ENCODE data around the gene IL25. TPM values are rescaled to one million over a fixed set of nuclear protein-coding genes. Genes with fewer than 3 reads are reported as not detected.

The IL25 gene
- polyA plus RNA-seq, 1 experiment: not detected

- POLR2A ChIA-PET: no interaction called here
- TF ChIP-seq, protein P1, sequence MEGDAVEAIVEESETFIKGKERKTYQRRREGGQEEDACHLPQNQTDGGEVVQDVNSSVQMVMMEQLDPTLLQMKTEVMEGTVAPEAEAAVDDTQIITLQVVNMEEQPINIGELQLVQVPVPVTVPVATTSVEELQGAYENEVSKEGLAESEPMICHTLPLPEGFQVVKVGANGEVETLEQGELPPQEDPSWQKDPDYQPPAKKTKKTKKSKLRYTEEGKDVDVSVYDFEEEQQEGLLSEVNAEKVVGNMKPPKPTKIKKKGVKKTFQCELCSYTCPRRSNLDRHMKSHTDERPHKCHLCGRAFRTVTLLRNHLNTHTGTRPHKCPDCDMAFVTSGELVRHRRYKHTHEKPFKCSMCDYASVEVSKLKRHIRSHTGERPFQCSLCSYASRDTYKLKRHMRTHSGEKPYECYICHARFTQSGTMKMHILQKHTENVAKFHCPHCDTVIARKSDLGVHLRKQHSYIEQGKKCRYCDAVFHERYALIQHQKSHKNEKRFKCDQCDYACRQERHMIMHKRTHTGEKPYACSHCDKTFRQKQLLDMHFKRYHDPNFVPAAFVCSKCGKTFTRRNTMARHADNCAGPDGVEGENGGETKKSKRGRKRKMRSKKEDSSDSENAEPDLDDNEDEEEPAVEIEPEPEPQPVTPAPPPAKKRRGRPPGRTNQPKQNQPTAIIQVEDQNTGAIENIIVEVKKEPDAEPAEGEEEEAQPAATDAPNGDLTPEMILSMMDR (IDR thresholded peaks at IDR 0.05; ENCODE audit: insufficient read depth, low read depth, low read length): no peak
- DNase-seq (ENCODE audit: low read depth): no peak
- H3K36me3 ChIP-seq (ENCODE audit: control insufficient read depth, insufficient read depth, low read length): no peaks in the 10 kb centered on the region
- no peak overlapping the region for H3K4me3 ChIP-seq (ENCODE audit: low read depth, low read length)
- CTCF ChIA-PET: no interaction called here
- peaks cover 9% of the 10 kb centered on the region for H3K27me3 ChIP-seq (ENCODE audit: control insufficient read depth, insufficient read depth, low read length)
Observed at GRCh38 chr14:23408307-23408630, 35.7 kb downstream of the IL25 start.

DNA sequence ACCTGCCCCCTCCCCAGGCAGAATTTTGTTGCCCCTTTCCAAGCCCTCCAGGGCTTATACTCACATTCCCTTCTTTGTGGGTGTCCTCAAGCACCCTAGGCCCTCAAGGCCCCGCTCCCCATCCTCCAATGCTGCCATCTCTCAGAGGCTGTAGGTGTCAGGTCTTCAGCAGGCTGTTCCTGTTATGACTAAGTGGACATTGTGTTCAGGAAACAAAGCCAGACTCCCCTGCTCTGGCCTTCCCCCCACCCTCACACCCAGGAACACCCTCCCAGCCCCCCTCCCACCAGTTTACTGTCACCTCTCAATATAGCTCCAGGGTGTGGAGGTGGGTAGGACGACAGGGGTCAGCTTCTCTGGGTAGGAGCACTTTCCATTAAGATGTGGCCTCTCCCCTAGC, 36.9 kb downstream of the IL25 start:
- no peaks in the 10 kb centered on the region for H3K36me3 ChIP-seq (ENCODE audit: control insufficient read depth, insufficient read depth, low read length)
- DNase-seq (ENCODE audit: low read depth): no peak
- H3K4me3 ChIP-seq (ENCODE audit: low read depth, low read length): no peak overlapping the region
- H3K27me3 ChIP-seq (ENCODE audit: control insufficient read depth, insufficient read depth, low read length): peaks cover 7% of the 10 kb centered on the region
- TF ChIP-seq, protein P1 (IDR thresholded peaks at IDR 0.05; ENCODE audit: insufficient read depth, low read depth, low read length): no peak
- CTCF ChIA-PET: no interaction called here
- POLR2A ChIA-PET: no interaction called here

- ChIA-PET POLR2A (no interaction called here), CTCF (no interaction called here)
- DNase-seq (ENCODE audit: low read depth): no peak
- TF ChIP-seq, protein P1 (IDR thresholded peaks at IDR 0.05; ENCODE audit: insufficient read depth, low read depth, low read length): no peak
- Histone ChIP-seq H3K36me3 (ENCODE audit: control insufficient read depth, insufficient read depth, low read length) (no peaks in the 10 kb centered on the region), H3K27me3 (ENCODE audit: control insufficient read depth, insufficient read depth, low read length) (peaks cover 6% of the 10 kb centered on the region), H3K4me3 (ENCODE audit: low read depth, low read length) (no peak overlapping the region)
Observed at GRCh38 chr14:23409966-23410635, 37.5 kb downstream of the IL25 start.

DNA sequence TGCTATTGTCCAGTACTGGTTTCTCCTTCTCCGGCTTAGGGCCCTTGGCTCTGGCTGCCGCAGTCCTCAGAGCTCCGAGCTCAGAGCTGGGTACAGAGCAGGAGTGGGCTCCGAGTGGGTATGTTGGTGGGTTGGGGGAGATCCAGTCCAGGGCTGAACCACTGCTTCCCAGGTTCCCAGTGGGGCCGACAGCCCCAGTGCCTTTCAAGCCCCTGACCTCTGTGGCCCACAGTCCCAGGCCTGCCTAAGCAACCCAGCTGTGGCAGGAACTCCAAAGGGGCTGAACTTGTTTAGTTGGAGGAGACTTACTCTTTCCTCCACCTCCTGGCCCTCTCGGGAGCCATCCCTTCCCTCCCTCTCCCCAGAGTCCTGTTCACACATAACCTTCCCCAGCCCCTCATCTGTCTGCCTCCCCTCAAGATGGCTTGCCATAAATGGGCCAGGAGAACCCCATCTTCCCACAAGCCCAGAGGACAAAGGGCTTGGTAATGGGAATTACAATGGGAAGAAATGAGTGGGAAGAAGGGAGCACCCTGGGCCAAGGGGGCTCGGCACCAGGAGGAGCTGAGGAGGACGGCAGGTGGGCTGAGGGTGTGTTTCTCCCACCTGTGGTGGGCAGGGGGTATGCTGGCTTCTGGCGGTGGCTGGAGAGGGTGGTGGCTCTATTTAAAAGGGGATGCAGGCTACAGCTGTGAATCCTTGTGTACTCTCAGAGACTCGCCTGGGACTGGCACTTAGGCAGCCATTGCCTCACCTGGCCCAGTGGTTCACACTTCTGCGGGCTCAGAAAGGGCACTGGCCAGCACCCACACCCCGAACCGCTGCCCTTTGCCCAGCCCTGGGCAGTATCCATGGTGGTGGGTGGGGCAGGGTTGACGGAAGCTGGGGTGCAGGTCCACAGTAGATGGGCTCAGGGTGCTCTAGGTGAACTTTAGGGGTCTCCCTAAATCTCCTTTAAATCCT, 39.2 kb downstream of the IL25 start:
- no peak for DNase-seq (ENCODE audit: low read depth)
- no peaks in the 10 kb centered on the region for H3K36me3 ChIP-seq (ENCODE audit: control insufficient read depth, insufficient read depth, low read length)
- no peak overlapping the region for H3K4me3 ChIP-seq (ENCODE audit: low read depth, low read length)
- ChIA-PET CTCF (no interaction called here), POLR2A (no interaction called here)
- H3K27me3 ChIP-seq (ENCODE audit: control insufficient read depth, insufficient read depth, low read length): peaks cover 4% of the 10 kb centered on the region
- TF ChIP-seq, protein P1 (IDR thresholded peaks at IDR 0.05; ENCODE audit: insufficient read depth, low read depth, low read length): no peak

GRCh38 chr14:23413681-23414080, 41.1 kb downstream of the IL25 start:
- no peak for DNase-seq (ENCODE audit: low read depth)
- TF ChIP-seq, protein P1 (IDR thresholded peaks at IDR 0.05; ENCODE audit: insufficient read depth, low read depth, low read length): no peak
- CTCF ChIA-PET: interaction anchor here (1.5 kb wide), 1 partner anchor 34 kb away, joined by 4 read pairs; no protein-coding TSS in a partner anchor
- no peaks in the 10 kb centered on the region for H3K36me3 ChIP-seq (ENCODE audit: control insufficient read depth, insufficient read depth, low read length)
- POLR2A ChIA-PET: no interaction called here
- H3K27me3 ChIP-seq (ENCODE audit: control insufficient read depth, insufficient read depth, low read length): peaks cover 2% of the 10 kb centered on the region
- H3K4me3 ChIP-seq (ENCODE audit: low read depth, low read length): no peak overlapping the region

All from BJ (cell line).